Activated naive CD4-positive, alpha-beta T cell treated with anti-CD3 and anti-CD28 coated beads, Interleukin-2, amount 50 U/mL, for 24 hours (primary cell): Measurements from ENCODE around the gene SLC19A2.
A peak's percentile ranks its signal among the peaks of the same experiment; 100 is the strongest.
"Not testable (repeated sequence)": the region's sequence is repeated elsewhere in the genome, so short reads cannot be mapped to it uniquely, and the experiment has no call there.

ENCODE experiments used
- H3K27ac Mint-ChIP-seq: one replicate; pipeline ENCODE4 v1.8.0; 2021; ENCODE audit warnings: mild to moderate bottlenecking, mixed read lengths
- H3K27me3 Mint-ChIP-seq: one replicate; pipeline ENCODE4 v1.8.0; 2021; ENCODE audit warnings: mixed read lengths
- H3K36me3 Mint-ChIP-seq: one replicate; pipeline ENCODE4 v1.8.0; 2021; ENCODE audit warnings: mixed read lengths
- H3K4me1 Mint-ChIP-seq: one replicate; pipeline ENCODE4 v1.8.0; 2021; ENCODE audit warnings: mixed read lengths
- H3K4me3 Mint-ChIP-seq: one replicate; pipeline ENCODE4 v1.8.0; 2021; ENCODE audit warnings: mild to moderate bottlenecking, mixed read lengths
- H3K9me3 Mint-ChIP-seq: one replicate; pipeline ENCODE4 v1.8.0; 2021; ENCODE audit warnings: mixed read lengths

SLC19A2 gene, protein sequence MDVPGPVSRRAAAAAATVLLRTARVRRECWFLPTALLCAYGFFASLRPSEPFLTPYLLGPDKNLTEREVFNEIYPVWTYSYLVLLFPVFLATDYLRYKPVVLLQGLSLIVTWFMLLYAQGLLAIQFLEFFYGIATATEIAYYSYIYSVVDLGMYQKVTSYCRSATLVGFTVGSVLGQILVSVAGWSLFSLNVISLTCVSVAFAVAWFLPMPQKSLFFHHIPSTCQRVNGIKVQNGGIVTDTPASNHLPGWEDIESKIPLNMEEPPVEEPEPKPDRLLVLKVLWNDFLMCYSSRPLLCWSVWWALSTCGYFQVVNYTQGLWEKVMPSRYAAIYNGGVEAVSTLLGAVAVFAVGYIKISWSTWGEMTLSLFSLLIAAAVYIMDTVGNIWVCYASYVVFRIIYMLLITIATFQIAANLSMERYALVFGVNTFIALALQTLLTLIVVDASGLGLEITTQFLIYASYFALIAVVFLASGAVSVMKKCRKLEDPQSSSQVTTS

DNA sequence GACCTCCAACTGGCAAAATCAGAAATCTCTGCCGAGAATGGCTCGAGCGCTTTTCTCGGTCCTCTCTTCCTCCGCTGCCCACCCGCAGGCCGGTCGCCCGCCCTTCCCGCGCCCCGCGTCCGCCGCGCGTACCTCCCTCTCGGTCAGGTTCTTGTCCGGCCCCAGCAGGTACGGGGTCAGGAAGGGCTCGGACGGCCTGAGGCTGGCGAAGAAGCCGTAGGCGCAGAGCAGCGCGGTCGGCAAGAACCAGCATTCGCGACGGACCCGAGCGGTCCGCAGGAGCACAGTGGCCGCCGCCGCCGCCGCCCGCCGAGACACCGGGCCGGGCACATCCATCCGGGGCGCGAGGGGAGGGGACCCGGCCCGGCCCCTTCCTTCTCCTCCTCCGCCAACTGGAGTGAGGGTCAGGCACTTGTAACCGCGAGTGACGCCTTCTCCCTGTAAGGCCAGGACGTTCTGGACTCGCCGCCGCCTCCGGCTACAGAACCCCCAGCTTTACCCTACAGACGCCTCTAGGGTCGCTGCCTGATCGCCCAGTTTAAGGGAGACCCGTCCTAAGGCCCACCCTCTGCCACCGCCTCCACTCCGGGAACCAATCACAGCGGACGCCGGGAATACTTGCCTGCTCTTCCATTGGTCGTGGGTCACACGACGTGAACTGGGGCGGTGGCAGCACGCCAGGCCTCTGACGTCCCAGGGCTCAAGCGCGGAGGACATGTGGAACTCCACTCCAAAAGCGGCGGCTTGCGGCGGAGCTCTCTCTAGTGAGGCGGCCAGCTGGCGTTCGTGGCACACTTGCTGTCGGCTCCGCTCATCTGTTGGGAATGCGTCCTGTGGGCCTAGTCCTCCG lies at the start of gene SLC19A2:
SLC19A2 (minus strand) TSS at position 514 of the 850 bp plus-strand sequence; CDS start at position 336, 178 bp downstream.
- H3K27ac Mint-ChIP-seq, result peak within 1 kb of the TSS; percentile 86
- H3K4me1 Mint-ChIP-seq, result peaks cover 55% of the 10 kb centered on the region
- peaks cover 2% of the 10 kb centered on the region for H3K36me3 Mint-ChIP-seq
- H3K27me3 Mint-ChIP-seq, result no peaks in the 10 kb centered on the region
- peak within 1 kb of the TSS; percentile 97 for H3K4me3 Mint-ChIP-seq
- H3K9me3 Mint-ChIP-seq, result no peaks in the 10 kb centered on the region

DNA sequence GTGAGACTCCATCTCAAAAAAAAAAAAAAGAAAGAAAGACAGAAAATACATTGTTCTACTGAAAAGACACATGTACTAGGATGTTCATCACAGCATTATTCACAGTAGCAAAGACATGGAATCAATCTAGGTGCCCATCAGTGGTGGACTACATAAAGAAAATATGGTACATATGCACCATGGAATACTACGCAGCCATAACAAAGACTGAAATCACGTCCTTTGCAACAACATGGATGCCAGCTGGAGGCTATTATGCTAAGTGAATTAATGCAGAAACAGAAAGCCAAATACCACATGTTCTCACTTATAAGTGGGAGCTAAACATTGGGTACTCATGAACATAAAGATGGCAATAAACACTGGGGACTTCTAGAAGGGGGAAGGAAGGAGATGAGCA lies 48.9 kb upstream of the SLC19A2 start:
- Mint-ChIP-seq H3K9me3 (no peaks in the 10 kb centered on the region), H3K36me3 (peaks cover 47% of the 10 kb centered on the region), H3K27me3 (peaks cover 1% of the 10 kb centered on the region), H3K27ac (no peak overlapping the region), H3K4me1 (peaks cover 8% of the 10 kb centered on the region), H3K4me3 (no peak overlapping the region)

DNA sequence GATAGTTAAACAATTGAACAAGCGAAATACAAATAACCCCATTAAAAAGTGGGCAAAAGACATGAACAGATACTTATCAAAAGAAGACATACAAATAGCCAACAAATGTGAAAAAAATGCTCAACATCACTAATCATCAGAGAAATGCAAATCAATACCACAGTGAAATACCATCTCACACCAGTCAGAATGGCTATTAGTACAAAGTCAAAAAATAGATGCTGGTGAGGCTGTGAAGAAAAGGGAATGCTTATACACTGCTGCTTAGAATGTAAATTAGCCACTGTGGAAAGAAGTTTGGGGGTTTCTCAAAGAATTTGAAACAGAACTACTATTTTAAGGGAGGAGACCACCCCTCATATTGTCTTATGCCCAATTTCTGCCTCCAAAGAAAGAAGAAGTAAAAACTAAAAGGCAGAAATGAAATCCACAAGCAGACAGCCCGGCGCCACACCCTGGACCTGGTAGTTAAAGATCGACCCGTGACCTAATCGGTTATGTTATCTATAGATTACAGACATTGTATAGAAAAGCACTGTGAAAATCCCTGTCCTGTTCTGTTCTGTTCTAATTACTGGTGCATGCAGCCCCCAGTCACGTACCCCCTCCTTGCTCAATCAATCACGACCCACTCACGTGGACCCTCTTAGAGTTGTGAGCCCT lies 47.9 kb upstream of the SLC19A2 start:
- H3K27me3 Mint-ChIP-seq, H3K4me3 Mint-ChIP-seq, H3K27ac Mint-ChIP-seq, H3K9me3 Mint-ChIP-seq: not testable (repeated sequence)
- Mint-ChIP-seq H3K4me1 (peaks cover 12% of the 10 kb centered on the region), H3K36me3 (peaks cover 51% of the 10 kb centered on the region)

DNA sequence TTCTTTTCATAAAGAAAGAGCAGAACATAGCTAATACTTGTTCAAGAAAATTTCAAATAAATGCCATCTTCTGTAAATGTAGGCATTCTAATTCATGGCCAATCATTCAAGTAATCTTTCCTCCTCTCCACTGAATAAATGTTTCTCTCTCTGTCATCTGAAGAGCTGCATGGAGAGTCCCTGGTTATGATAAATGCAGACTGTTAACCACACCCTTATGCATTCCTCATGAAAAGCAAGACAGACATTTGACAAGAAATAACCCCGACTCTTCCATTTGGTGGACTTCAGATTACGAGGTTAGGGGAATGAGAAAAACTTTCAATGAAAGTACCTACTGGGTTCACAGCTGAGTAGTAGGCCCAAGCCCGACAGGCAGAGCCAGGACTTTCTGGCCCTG lies 44.7 kb upstream of the SLC19A2 start:
- H3K9me3 Mint-ChIP-seq, result no peaks in the 10 kb centered on the region
- H3K4me1 Mint-ChIP-seq, result peaks cover 14% of the 10 kb centered on the region
- no peak overlapping the region for H3K4me3 Mint-ChIP-seq
- peaks cover 50% of the 10 kb centered on the region for H3K36me3 Mint-ChIP-seq
- H3K27me3 Mint-ChIP-seq, result peaks cover 1% of the 10 kb centered on the region
- H3K27ac Mint-ChIP-seq, result no peak overlapping the region

DNA sequence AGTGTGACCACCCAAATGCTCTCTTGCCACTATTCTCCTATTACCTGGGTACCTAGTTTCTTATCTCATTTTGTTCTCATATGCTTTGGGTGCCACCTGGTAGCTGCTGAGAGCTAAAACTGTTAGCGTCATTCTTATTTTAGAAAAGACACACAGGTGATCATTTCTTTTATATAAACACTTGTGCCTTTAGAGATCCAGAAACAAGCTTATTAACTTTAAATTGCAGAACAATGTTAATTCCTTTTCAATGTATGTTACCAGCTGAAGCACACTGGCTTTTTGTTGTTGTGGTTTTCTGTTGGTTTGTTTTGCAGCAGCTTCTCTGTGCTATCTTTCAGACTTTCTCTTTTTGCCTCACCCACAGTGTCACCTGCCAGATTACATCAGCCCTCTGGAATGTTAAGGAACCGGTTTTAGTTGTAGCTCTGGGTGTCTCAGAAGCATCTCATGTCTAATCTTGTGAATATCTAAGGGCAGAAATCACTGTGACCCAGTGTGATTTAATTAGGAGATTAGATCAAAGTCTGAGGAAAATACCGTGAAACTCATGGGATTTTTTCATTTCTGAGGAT lies 43.4 kb upstream of the SLC19A2 start:
- Mint-ChIP-seq H3K27me3 (peaks cover 1% of the 10 kb centered on the region), H3K4me1 (peaks cover 14% of the 10 kb centered on the region), H3K9me3 (no peaks in the 10 kb centered on the region), H3K27ac (no peak overlapping the region), H3K36me3 (peaks cover 50% of the 10 kb centered on the region), H3K4me3 (no peak overlapping the region)

DNA sequence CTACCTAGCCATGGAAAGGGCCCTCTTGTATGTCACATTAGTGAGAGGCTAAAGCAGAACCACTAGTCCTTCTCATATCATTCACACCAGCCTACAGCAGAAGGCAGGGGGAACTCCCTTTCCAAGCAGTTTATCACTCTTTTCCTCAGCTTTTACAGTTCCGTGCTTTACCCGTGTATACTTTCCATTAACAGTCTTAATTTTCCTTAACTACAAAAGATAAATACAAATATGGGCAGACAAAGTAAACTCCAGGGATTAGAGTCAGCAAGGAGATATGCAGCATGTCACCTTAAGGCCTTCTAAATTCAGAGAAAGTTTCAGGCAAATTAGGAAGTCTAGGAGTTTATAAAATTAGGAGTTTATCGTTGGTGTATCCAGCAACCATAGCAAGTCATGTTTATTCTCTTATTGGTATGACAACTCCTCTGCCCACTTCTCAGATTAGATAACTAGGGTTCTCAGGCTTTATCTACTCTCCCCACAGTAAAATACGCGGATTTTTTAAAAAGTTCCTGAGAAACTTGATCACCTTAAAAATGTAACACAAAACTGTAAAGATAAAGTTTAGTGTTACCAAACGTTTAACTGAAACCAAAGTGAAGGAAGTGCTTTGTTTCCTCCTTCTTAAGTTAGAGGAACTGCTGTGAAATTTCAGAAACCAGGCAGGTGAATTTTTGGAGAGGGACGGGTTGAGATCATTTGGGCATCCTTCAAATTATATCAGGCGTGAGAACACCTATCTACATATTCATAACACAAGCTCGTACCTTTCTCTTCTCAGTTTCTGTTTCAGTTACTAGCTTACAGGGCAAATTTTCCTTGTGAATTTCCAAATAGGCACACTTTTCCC lies 42.7 kb upstream of the SLC19A2 start:
- Mint-ChIP-seq H3K4me3 (no peak overlapping the region), H3K4me1 (peaks cover 14% of the 10 kb centered on the region), H3K36me3 (peaks cover 51% of the 10 kb centered on the region), H3K27ac (peak overlapping the region; percentile 7), H3K9me3 (no peaks in the 10 kb centered on the region), H3K27me3 (no peaks in the 10 kb centered on the region)

DNA sequence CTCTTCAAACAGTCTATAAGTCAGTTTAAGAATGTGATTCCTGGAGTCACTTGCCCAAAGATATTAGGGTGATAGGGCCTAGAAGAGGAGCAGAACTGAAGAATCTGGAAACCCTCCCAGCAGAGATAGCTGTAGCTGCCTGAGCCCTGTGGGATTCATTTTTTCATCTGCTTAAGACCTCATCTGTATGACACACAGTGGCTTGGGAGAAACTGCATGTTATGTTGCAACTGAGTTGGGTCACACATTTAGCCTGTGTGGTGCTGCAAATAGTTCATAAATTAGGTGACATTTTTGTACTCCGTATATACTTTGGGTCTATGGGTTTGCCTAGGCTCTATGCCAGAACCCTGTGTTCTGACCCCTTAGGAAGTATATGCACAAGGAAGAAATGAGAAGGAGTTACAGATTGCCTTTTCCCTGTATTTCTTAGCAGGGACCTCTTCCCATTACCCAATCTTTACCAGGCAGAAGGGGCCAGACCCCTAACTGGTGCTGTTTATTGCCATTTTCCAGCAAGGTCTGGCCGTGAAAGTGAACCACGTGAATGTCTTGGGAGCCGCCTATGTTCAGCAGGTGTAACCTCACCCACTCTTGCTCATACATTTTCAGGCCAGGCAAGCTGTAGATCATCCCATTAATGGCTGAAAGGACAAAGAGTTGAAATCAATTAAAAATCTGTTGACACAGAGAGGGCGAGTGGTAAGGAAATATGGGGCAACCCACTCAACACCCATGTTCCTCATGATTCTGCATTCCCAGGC lies 41.9 kb upstream of the SLC19A2 start:
- peaks cover 43% of the 10 kb centered on the region for H3K36me3 Mint-ChIP-seq

DNA sequence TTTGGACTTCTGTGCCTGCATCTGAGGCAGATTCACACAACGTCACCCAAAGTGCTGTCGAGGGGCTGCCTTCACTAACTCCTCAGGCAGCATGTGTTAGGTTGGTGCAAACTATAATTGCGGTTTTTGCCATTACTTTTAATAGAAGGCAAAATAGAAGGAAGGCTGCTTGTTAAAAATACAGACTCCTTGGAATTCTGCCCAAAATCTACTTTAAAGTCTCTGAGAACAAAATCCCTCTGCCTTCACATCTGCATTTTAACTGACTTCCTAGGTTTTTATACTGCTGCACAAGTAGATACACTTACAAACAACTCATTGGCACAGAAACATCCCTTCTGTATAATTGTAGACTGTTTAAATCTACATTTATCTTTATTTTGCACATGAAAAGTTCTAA lies 41.3 kb upstream of the SLC19A2 start:
- Mint-ChIP-seq H3K36me3 (peaks cover 40% of the 10 kb centered on the region), H3K27ac (no peak overlapping the region), H3K9me3 (no peaks in the 10 kb centered on the region), H3K4me3 (no peak overlapping the region), H3K27me3 (no peaks in the 10 kb centered on the region), H3K4me1 (peaks cover 10% of the 10 kb centered on the region)

More for the DNA sequence above, 41.9 kb upstream of the SLC19A2 start:
- H3K27ac Mint-ChIP-seq, result no peak overlapping the region
- H3K27me3 Mint-ChIP-seq, result no peaks in the 10 kb centered on the region
- H3K4me3 Mint-ChIP-seq, result no peak overlapping the region
- peaks cover 14% of the 10 kb centered on the region for H3K4me1 Mint-ChIP-seq
- H3K9me3 Mint-ChIP-seq, result no peaks in the 10 kb centered on the region

DNA sequence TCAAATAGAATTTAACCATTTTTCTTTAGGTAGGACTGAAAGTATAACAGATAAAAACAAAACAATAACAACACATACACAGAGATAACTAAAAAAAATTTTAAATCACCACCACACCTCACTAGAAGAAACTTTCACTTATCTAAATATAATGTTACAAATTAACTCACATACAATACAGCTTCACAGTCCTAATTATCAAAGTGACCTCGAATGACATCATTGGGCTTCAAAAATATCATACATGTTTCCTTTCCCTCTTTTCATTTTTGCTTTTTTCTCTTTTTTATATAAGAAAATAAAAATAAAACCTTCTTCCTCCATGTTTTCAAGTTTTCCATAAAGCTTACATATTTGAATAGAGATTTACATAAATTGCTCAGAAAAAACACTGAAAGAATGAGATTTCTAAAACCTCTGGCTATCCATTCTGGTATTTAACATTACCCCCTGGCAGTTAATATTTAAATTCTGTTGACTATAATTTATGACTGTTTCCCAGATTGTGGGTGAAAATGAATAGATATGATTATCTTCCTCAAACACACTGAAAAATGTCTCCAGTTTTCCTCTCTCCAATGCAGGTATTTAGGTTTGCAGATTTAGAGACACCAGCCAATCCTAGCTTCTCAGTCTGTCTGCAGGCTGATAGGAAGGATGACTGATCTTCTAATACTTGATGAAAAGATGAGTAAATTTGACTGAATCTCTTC lies 40.5 kb upstream of the SLC19A2 start:
- H3K36me3 Mint-ChIP-seq, result peaks cover 36% of the 10 kb centered on the region
- peaks cover 10% of the 10 kb centered on the region for H3K4me1 Mint-ChIP-seq
- H3K27me3 Mint-ChIP-seq, result no peaks in the 10 kb centered on the region
- H3K9me3 Mint-ChIP-seq, result no peaks in the 10 kb centered on the region
- no peak overlapping the region for H3K27ac Mint-ChIP-seq
- H3K4me3 Mint-ChIP-seq, result no peak overlapping the region

DNA sequence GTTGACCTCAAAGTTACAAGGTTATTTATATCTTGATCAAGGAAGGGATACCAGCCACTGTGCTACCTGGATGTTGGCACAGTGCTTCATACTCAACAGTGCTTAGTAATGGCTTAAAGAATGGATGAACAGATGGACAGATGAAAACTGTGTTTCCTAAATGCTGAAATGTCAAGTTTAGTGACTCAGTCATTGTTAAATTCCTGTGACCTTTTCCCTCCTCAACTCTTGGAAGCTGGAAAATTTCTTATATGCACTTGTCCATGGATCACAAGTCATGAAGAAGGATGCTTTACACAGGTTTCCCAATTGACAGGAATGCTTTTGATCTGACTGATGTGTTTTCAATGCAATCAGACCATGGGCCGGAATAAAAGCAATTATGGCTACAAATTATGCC lies 39.6 kb upstream of the SLC19A2 start:
- no peak overlapping the region for H3K4me3 Mint-ChIP-seq
- peaks cover 37% of the 10 kb centered on the region for H3K36me3 Mint-ChIP-seq
- H3K27me3 Mint-ChIP-seq, result no peaks in the 10 kb centered on the region
- no peak overlapping the region for H3K27ac Mint-ChIP-seq
- H3K4me1 Mint-ChIP-seq, result peaks cover 10% of the 10 kb centered on the region
- H3K9me3 Mint-ChIP-seq, result no peaks in the 10 kb centered on the region

DNA sequence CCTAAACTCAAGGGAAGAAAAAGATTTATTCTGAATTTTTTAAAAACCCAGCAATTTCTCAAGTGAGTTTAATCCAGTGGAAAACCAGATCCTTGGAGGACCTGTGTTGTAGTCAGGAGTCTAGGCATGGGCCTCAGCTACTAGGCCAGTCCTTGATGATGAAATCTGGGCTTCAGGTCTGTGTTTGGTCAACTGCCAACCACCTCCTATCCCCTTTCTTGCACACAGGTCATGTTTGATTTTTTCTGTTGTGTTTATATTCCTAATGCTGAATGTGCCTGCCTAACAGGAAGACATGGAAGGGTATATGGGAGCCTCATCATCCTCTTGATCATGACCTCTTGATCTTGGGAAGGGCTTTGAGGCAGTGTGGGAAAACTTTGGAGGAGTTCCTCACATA lies 38.2 kb upstream of the SLC19A2 start:
- H3K27me3 Mint-ChIP-seq, result no peaks in the 10 kb centered on the region
- peaks cover 5% of the 10 kb centered on the region for H3K4me1 Mint-ChIP-seq
- no peak overlapping the region for H3K4me3 Mint-ChIP-seq
- H3K9me3 Mint-ChIP-seq, result no peaks in the 10 kb centered on the region
- no peak overlapping the region for H3K27ac Mint-ChIP-seq
- H3K36me3 Mint-ChIP-seq, result peaks cover 39% of the 10 kb centered on the region

DNA sequence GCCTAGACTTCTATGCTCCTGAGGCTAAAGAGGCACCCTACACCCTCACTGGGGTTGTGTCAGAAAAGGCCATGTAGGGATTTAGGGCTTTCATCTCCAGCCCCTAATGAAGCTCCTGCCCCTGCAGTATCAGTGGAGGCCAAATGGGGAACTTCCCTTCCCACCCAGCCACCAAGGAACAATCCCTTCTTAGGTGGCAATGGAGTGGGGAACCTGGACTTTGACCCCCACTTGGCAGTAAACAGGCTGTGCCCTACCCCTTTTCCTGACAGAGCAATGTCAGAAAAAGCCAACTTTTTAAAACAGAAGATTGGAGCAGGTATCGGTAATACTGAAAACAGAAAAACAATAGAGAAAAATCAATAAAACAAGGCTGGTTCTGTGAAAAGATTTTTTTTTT lies 35.5 kb upstream of the SLC19A2 start:
- Mint-ChIP-seq H3K36me3 (peaks cover 49% of the 10 kb centered on the region), H3K27ac (no peak overlapping the region), H3K4me1 (no peaks in the 10 kb centered on the region), H3K27me3 (no peaks in the 10 kb centered on the region), H3K9me3 (no peaks in the 10 kb centered on the region), H3K4me3 (no peak overlapping the region)

DNA sequence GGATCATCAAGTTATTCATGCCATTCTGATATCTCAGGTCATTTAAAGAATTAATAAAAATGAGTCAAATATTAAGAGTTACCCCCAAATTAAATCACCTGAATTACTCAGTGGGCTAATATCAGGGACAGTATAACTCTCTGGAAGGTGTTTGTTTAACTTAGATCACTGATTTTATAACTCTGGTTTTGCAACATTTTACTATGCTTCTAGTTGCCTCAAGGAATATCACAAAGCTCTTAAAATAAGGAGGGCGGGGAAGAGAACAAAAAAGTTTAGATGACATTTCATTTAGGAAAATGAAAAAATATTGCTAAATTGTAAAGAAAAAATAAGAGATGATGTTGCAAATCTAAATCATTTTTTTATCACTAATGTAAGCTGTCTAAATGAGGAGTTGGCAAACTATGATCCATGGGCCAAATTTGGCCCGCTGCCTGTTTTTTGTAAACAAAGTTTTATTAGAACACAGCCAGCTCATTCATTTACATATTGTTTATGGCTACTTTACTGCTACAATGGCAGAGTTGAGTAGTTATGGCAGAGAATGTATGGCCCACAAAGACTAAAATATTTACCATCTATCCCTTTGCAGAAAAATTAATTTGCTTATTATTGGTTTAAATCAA lies 31.9 kb upstream of the SLC19A2 start:
- Mint-ChIP-seq H3K27ac (peak overlapping the region; percentile 59), H3K4me1 (no peaks in the 10 kb centered on the region), H3K36me3 (peaks cover 54% of the 10 kb centered on the region), H3K4me3 (no peak overlapping the region), H3K9me3 (no peaks in the 10 kb centered on the region), H3K27me3 (no peaks in the 10 kb centered on the region)
